Endodermal cell (in vitro differentiated cells): ENCODE results near the gene TEX44. TPM values are rescaled to one million over a fixed set of nuclear protein-coding genes. Genes with fewer than 3 reads are reported as not detected.

Experiments
- DNase-seq: peaks from one replicate; pipeline ENCODE4 v3.0.0-alpha.2; 2017
- H3K27ac ChIP-seq: 2 replicates; pipeline ENCODE4 v1.5.1; 2013; ENCODE audit warnings: mild to moderate bottlenecking, low read depth, low read length, moderate library complexity
- H3K27me3 ChIP-seq: 2 replicates; pipeline ENCODE4 v1.6.1; 2013; ENCODE audit warnings: mild to moderate bottlenecking, low read length, moderate library complexity; ENCODE audit not compliant: insufficient read depth, control insufficient read depth, poor library complexity, severe bottlenecking
- H3K36me3 ChIP-seq: 2 replicates; pipeline ENCODE4 v1.7.0; 2013; ENCODE audit warnings: mild to moderate bottlenecking, low read length, moderate library complexity; ENCODE audit not compliant: control insufficient read depth, insufficient read depth
- H3K4me1 ChIP-seq: one replicate; pipeline ENCODE4 v1.7.0; 2013; ENCODE audit warnings: low read length; ENCODE audit not compliant: control insufficient read depth, insufficient read depth
- H3K4me3 ChIP-seq: 2 replicates; pipeline ENCODE4 v1.5.1; 2013; ENCODE audit warnings: mild to moderate bottlenecking, low read length, moderate library complexity
- H3K9ac ChIP-seq: 2 replicates; pipeline ENCODE4 v1.6.1; 2013; ENCODE audit warnings: mild to moderate bottlenecking, low read length, moderate library complexity; ENCODE audit not compliant: poor library complexity, severe bottlenecking; ENCODE audit errors: extremely low read depth
- H3K9me3 ChIP-seq: 2 replicates; pipeline ENCODE4 v1.6.1; 2013; ENCODE audit warnings: mild to moderate bottlenecking, low read length, moderate library complexity; ENCODE audit not compliant: control insufficient read depth
- H3K27ac Mint-ChIP-seq: 2 replicates; pipeline ENCODE4 v1.8.0; 2020; ENCODE audit warnings: mixed read lengths
- H3K27me3 Mint-ChIP-seq: 2 replicates; pipeline ENCODE4 v1.8.0; 2021; ENCODE audit warnings: mild to moderate bottlenecking, mixed read lengths; ENCODE audit not compliant: insufficient read depth
- H3K36me3 Mint-ChIP-seq: 2 replicates; pipeline ENCODE4 v1.8.0; 2020; ENCODE audit warnings: low read depth, mixed read lengths
- H3K4me1 Mint-ChIP-seq: 2 replicates; pipeline ENCODE4 v1.8.0; 2020; ENCODE audit warnings: mixed read lengths
- H3K4me3 Mint-ChIP-seq: 2 replicates; pipeline ENCODE4 v1.8.0; 2020; ENCODE audit warnings: mild to moderate bottlenecking, moderate library complexity, mixed read lengths
- H3K9me3 Mint-ChIP-seq: 2 replicates; pipeline ENCODE4 v1.8.0; 2020; ENCODE audit warnings: mild to moderate bottlenecking, mixed read lengths
- WGBS, 2 experiments: methylation state at CpG; one replicate each; pipeline versions ENCODE4 v1.1.5 to v1.1.7; 2013; ENCODE audit warnings: missing lambda C conversion rate in 2 of 2, mixed read lengths in 1 of 2; ENCODE audit not compliant: insufficient coverage in 1 of 2, insufficient read length in 1 of 2; 5-methylcytosine and 5-hydroxymethylcytosine counted together
- total RNA-seq, 2 donors: library from RNA; stranded (reverse); fragmentation: NEBNext Ultra II Directional in 1 of 2; extraction: Animal tissue kit (Norgen Biotek cat#: 25700) in 1 of 2; gene quantifications; 2 replicates in 1 of 2; 3 replicates in 1 of 2; pipeline ENCODE4 v1.2.1, GENCODE V29; 2021
- TF ChIP-seq, protein P1 (sequence below): fragments of 200-600 bp; sonication (generic); conservative IDR thresholded peaks from 2 replicates; pipeline ENCODE4 v1.5.0; 2021; ENCODE audit warnings: antibody characterized with exemption, mild to moderate bottlenecking

Gene TEX44
- total RNA-seq, 2 donors from 2014 or later, result not detected

DNA sequence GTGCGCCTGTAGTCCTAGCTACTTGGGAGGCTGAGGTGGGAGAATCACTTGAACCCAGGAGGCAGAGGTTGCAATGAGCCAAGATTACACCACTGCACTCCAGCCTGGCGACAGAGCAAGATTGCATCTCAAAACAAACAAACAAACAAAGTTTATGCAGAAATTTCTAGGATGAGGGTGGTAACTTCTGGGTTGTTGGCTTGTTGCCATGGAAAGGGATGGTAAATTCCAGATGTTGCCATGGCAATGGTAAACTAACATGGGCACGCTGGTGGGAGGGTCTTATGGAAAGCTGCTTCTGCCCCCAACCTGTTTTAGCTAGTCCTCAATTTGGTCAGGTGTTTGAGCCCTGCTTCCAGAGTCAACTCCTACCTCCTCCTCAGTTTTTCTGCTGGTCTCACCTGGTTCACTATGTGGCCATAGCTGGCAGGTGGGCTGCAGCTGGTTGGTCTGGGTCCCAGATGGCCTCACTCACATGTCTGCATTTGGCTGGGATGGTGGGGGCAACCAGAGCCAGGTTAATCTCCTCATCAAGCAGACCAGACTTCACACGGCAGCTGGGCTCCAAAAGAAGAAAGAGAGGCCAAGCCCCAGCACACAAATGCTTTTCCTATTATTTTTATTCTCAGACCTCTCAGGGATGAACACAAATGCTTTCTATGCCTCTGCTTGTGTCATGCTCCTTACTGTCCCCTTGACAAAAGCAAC, 26.6 kb upstream of the TEX44 start:
- no peaks in the 10 kb centered on the region for H3K36me3 Mint-ChIP-seq
- 82 to 100% methylated on average over 2 to 4 of the region's 4 CpGs for WGBS, 2 experiments
- no peak overlapping the region for H3K4me3 Mint-ChIP-seq
- no peak for DNase-seq
- H3K9ac ChIP-seq, result no peak overlapping the region
- TF ChIP-seq, protein P1, sequence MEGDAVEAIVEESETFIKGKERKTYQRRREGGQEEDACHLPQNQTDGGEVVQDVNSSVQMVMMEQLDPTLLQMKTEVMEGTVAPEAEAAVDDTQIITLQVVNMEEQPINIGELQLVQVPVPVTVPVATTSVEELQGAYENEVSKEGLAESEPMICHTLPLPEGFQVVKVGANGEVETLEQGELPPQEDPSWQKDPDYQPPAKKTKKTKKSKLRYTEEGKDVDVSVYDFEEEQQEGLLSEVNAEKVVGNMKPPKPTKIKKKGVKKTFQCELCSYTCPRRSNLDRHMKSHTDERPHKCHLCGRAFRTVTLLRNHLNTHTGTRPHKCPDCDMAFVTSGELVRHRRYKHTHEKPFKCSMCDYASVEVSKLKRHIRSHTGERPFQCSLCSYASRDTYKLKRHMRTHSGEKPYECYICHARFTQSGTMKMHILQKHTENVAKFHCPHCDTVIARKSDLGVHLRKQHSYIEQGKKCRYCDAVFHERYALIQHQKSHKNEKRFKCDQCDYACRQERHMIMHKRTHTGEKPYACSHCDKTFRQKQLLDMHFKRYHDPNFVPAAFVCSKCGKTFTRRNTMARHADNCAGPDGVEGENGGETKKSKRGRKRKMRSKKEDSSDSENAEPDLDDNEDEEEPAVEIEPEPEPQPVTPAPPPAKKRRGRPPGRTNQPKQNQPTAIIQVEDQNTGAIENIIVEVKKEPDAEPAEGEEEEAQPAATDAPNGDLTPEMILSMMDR, result no peak
- H3K27ac Mint-ChIP-seq, result no peak overlapping the region
- peaks cover 9% of the 10 kb centered on the region for H3K9me3 ChIP-seq
- no peaks in the 10 kb centered on the region for H3K27me3 ChIP-seq
- no peaks in the 10 kb centered on the region for H3K36me3 ChIP-seq
- peaks cover 9% of the 10 kb centered on the region for H3K4me1 Mint-ChIP-seq
- no peaks in the 10 kb centered on the region for H3K4me1 ChIP-seq
- peaks cover 31% of the 10 kb centered on the region for H3K9me3 Mint-ChIP-seq
- H3K4me3 ChIP-seq, result no peak overlapping the region
- no peak overlapping the region for H3K27ac ChIP-seq
- no peaks in the 10 kb centered on the region for H3K27me3 Mint-ChIP-seq

DNA sequence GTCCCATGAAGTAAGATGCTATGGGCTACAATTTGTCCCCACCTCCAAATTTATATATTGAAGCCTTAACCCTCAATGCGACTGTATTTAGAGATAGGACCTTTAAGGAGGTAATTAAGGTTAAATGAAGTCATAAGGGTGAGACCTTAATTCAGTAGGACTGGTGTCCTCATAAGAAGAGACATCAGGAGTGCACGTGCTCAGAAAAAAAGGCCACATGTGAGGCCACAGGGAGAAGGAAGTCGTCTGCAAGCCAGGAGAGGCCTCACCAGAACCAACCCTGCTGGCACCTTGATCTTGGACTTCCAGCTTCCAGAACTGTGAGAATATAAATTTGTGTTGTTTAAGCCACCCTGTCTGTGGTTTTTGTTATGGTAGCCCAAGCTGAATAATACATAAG, 25.5 kb upstream of the TEX44 start:
- H3K36me3 Mint-ChIP-seq, result no peaks in the 10 kb centered on the region
- WGBS, 2 experiments, result 86 to 89% methylated on average over 2 to 3 of the region's 3 CpGs
- peaks cover 9% of the 10 kb centered on the region for H3K9me3 ChIP-seq
- H3K27me3 Mint-ChIP-seq, result no peaks in the 10 kb centered on the region
- H3K36me3 ChIP-seq, result no peaks in the 10 kb centered on the region
- no peak overlapping the region for H3K4me3 ChIP-seq
- no peaks in the 10 kb centered on the region for H3K27me3 ChIP-seq
- DNase-seq, result no peak
- H3K9ac ChIP-seq, result no peak overlapping the region
- peaks cover 31% of the 10 kb centered on the region for H3K9me3 Mint-ChIP-seq
- no peaks in the 10 kb centered on the region for H3K4me1 ChIP-seq
- no peak overlapping the region for H3K27ac Mint-ChIP-seq
- H3K4me3 Mint-ChIP-seq, result no peak overlapping the region
- no peak overlapping the region for H3K27ac ChIP-seq
- H3K4me1 Mint-ChIP-seq, result peaks cover 16% of the 10 kb centered on the region
- TF ChIP-seq, protein P1, result no peak

DNA sequence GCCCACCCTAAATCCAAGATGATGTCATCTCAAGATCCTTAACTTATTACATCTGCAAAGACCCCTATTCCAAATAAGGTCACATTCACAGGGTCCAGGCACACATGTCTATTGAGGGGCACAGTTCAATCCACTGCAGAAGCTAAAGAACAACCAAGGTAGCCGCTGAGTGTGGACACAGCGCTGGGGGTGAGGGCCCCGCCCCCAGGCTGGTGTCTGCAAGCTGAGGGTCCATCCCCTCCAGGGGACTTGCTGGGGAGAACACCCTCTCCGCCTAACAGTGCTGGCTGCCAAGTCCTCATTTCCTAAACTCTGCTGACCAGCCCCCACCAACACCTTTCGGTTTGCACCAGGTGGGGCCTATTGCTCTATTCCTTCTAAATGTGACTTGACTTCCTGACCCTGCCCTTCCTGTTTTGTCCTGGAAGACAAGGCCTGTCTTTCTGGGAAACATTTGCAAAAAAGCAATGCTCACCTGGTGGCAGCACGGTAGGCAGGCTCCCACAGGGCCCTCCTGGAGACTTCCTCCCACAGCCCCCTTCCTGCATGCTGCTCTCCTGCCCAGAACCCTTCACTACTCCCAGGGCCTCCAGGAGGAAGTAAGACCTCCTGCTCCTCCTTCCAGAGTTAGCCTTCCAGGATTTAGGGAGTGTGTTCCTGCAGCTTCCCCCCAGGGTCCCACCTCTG, 24.4 kb upstream of the TEX44 start:
- Mint-ChIP-seq H3K36me3 (no peaks in the 10 kb centered on the region), H3K4me3 (no peak overlapping the region), H3K27ac (peak overlapping the region; percentile 48)

More for the DNA sequence above, 24.4 kb upstream of the TEX44 start:
- Mint-ChIP-seq H3K4me1 (peaks cover 22% of the 10 kb centered on the region), H3K27me3 (no peaks in the 10 kb centered on the region), H3K9me3 (peaks cover 31% of the 10 kb centered on the region)
- TF ChIP-seq, protein P1, result no peak
- peaks cover 9% of the 10 kb centered on the region for H3K9me3 ChIP-seq
- no peak overlapping the region for H3K27ac ChIP-seq
- no peaks in the 10 kb centered on the region for H3K27me3 ChIP-seq
- no peak overlapping the region for H3K4me3 ChIP-seq
- H3K36me3 ChIP-seq, result no peaks in the 10 kb centered on the region
- 77 to 85% methylated on average over 3 to 6 of the region's 6 CpGs for WGBS, 2 experiments
- H3K9ac ChIP-seq, result no peak overlapping the region
- DNase-seq, result peak; percentile 54
- no peaks in the 10 kb centered on the region for H3K4me1 ChIP-seq
